IPS-NIHi11 (cell line): ENCODE results near the gene ADAMTS20.

ENCODE experiments used
- DNase-seq: peaks from one replicate; pipeline ENCODE4 v3.0.0; 2012; ENCODE audit warnings: mixed read lengths, low spot score

ADAMTS20 gene

GRCh38 chr12:43316520-43316919 lies 235.5 kb downstream of the ADAMTS20 start:
- DNase-seq = no peak

- DNase-seq = no peak
Observed at GRCh38 chr12:43315961-43316360, 236.0 kb downstream of the ADAMTS20 start.

- no peak for DNase-seq
Observed at GRCh38 chr12:43312991-43313505, 239.0 kb downstream of the ADAMTS20 start.

- DNase-seq = no peak
Observed at GRCh38 chr12:43310596-43310995, 241.4 kb downstream of the ADAMTS20 start.

GRCh38 chr12:43309959-43310358 lies 242.0 kb downstream of the ADAMTS20 start:
- DNase-seq = no peak

- no peak for DNase-seq
Observed at GRCh38 chr12:43308776-43309175, 243.2 kb downstream of the ADAMTS20 start.

GRCh38 chr12:43307126-43307525 lies 244.9 kb downstream of the ADAMTS20 start:
- no peak for DNase-seq

GRCh38 chr12:43306066-43306465 lies 245.9 kb downstream of the ADAMTS20 start:
- DNase-seq = no peak

- no peak for DNase-seq
Observed at GRCh38 chr12:43305065-43305464, 246.9 kb downstream of the ADAMTS20 start.
